ENCODE measurements around the gene RAB3D. TPM values are rescaled to one million over a fixed set of nuclear protein-coding genes. Genes with fewer than 3 reads are reported as not detected.

The RAB3D gene
- total and polyA plus RNA-seq, 4 donors = 1.1 to 10.2 (median 5.5) TPM

GRCh38 chr19:11359421-11359820 lies 20.0 kb upstream of the RAB3D start:
- H3K36me3 ChIP-seq (ENCODE audit: control insufficient read depth in 4 of 4, insufficient read depth in 3 of 4, low read depth in 1 of 4, low read length in 3 of 4) = peaks cover 0 to 5% (median 2%) of the 10 kb centered on the region in 4 donors
- no peaks in the 10 kb centered on the region for H3K9me3 ChIP-seq (ENCODE audit: control insufficient read depth in 4 of 4, low read length in 3 of 4)
- H3K27me3 ChIP-seq (ENCODE audit: control insufficient read depth in 4 of 4, insufficient read depth in 4 of 4, low read length in 3 of 4) = no peaks in the 10 kb centered on the region
- no peak overlapping the region for H3K27ac ChIP-seq (ENCODE audit: low read depth in 1 of 2, low read length in 2 of 2)
- peaks cover 0 to 18% (median 6%) of the 10 kb centered on the region in 4 donors for H3K4me1 ChIP-seq (ENCODE audit: control insufficient read depth in 4 of 4, insufficient read depth in 4 of 4, low read length in 3 of 4)
- no peak overlapping the region for H3K4me3 ChIP-seq (ENCODE audit: low read depth in 1 of 3, low read length in 3 of 3)
- no peak for DNase-seq (ENCODE audit: low spot score)
- no peak overlapping the region for H3K9ac ChIP-seq (ENCODE audit: low read depth in 1 of 2, low read length in 2 of 2)
- no peak for TF ChIP-seq EGR1 (IDR thresholded peaks at IDR 0.05; ENCODE audit: low read depth in 2 of 2)
- TF ChIP-seq YY1 (IDR thresholded peaks at IDR 0.05) = no peak
- TF ChIP-seq FOXA1 (IDR thresholded peaks at IDR 0.05) = no peak
- no peak for TF ChIP-seq GABPA (IDR thresholded peaks at IDR 0.05 in 1 of 2, conservative IDR thresholded peaks at IDR 0.05 in 1 of 2)
- no peak for TF ChIP-seq JUND (IDR thresholded peaks at IDR 0.05)
- no peak for TF ChIP-seq RXRA (IDR thresholded peaks at IDR 0.05)
- no peak for TF ChIP-seq HNF4A (conservative IDR thresholded peaks at IDR 0.05)
- no peak for TF ChIP-seq ATF3 (IDR thresholded peaks at IDR 0.05)
- no peak for TF ChIP-seq SP1 (IDR thresholded peaks at IDR 0.05)
- TF ChIP-seq MAX (IDR thresholded peaks at IDR 0.05) = no peak
- 92% methylated on average over 11 of the region's 11 CpGs for WGBS

GRCh38 chr19:11356676-11357550 lies 17.5 kb upstream of the RAB3D start:
- no peak overlapping the region for H3K4me3 ChIP-seq (ENCODE audit: low read depth in 1 of 3, low read length in 3 of 3)
- no peaks in the 10 kb centered on the region for H3K9me3 ChIP-seq (ENCODE audit: control insufficient read depth in 4 of 4, low read length in 3 of 4)
- H3K27me3 ChIP-seq (ENCODE audit: control insufficient read depth in 4 of 4, insufficient read depth in 4 of 4, low read length in 3 of 4) = no peaks in the 10 kb centered on the region
- DNase-seq (ENCODE audit: low spot score) = no peak
- 89% methylated on average over 11 of the region's 11 CpGs for WGBS
- no peak overlapping the region for H3K9ac ChIP-seq (ENCODE audit: low read depth in 1 of 2, low read length in 2 of 2)
- no peak overlapping the region for H3K27ac ChIP-seq (ENCODE audit: low read depth in 1 of 2, low read length in 2 of 2)
- peaks cover 0 to 18% (median 6%) of the 10 kb centered on the region in 4 donors for H3K4me1 ChIP-seq (ENCODE audit: control insufficient read depth in 4 of 4, insufficient read depth in 4 of 4, low read length in 3 of 4)
- H3K36me3 ChIP-seq (ENCODE audit: control insufficient read depth in 4 of 4, insufficient read depth in 3 of 4, low read depth in 1 of 4, low read length in 3 of 4) = no peaks in the 10 kb centered on the region
- no peak for TF ChIP-seq EGR1 (IDR thresholded peaks at IDR 0.05; ENCODE audit: low read depth in 2 of 2)
- no peak for TF ChIP-seq FOXA2 (IDR thresholded peaks at IDR 0.05)
- no peak for TF ChIP-seq TAF1 (conservative IDR thresholded peaks at IDR 0.05)
- no peak for TF ChIP-seq HNF4G (IDR thresholded peaks at IDR 0.05)
- TF ChIP-seq RAD21 (IDR thresholded peaks at IDR 0.05) = no peak
- no peak for TF ChIP-seq MAX (IDR thresholded peaks at IDR 0.05)
- TF ChIP-seq HNF4A (conservative IDR thresholded peaks at IDR 0.05) = no peak
- TF ChIP-seq SP1 (IDR thresholded peaks at IDR 0.05) = no peak
- no peak for TF ChIP-seq ATF3 (IDR thresholded peaks at IDR 0.05)
- TF ChIP-seq CTCF (IDR thresholded peaks at IDR 0.05; ENCODE audit: low read depth, low read length, missing input control) = no peak
- no peak for TF ChIP-seq REST (IDR thresholded peaks at IDR 0.05)
- TF ChIP-seq NR2F2 (IDR thresholded peaks at IDR 0.05) = no peak
- TF ChIP-seq YY1 (IDR thresholded peaks at IDR 0.05) = no peak

Measured in liver (tissue), 9 donors.